Mesothelial cell of epicardium (in vitro differentiated cells): ENCODE data around the gene SAT1. TPM values are rescaled to one million over a fixed set of nuclear protein-coding genes. Genes with fewer than 3 reads are reported as not detected.

ENCODE experiments used
- DNase-seq, 2 experiments: peaks; one replicate each; pipeline ENCODE4 v3.0.0; 2021; ENCODE audit warnings: low spot score in 2 of 2; ENCODE audit not compliant: unreplicated experiment in 2 of 2
- H3K27ac Mint-ChIP-seq: 2 replicates; pipeline ENCODE4 v1.8.0; 2021; ENCODE audit warnings: mixed read lengths
- H3K27me3 Mint-ChIP-seq: 2 replicates; pipeline ENCODE4 v1.8.0; 2021; ENCODE audit warnings: low read depth, mixed read lengths
- H3K36me3 Mint-ChIP-seq: 2 replicates; pipeline ENCODE4 v1.8.0; 2021; ENCODE audit warnings: mixed read lengths
- H3K4me1 Mint-ChIP-seq: 2 replicates; pipeline ENCODE4 v1.8.0; 2021; ENCODE audit warnings: mixed read lengths
- H3K4me3 Mint-ChIP-seq: 2 replicates; pipeline ENCODE4 v1.8.0; 2021; ENCODE audit warnings: mild to moderate bottlenecking, moderate library complexity, mixed read lengths
- H3K9me3 Mint-ChIP-seq: 2 replicates; pipeline ENCODE4 v1.8.0; 2021; ENCODE audit warnings: mixed read lengths
- CTCF ChIP-seq: fragments of 200-600 bp; sonication (generic); IDR thresholded peaks from one replicate; pipeline ENCODE4 v1.5.0; 2021; ENCODE audit warnings: antibody characterized with exemption; ENCODE audit not compliant: unreplicated experiment
- total RNA-seq: library from RNA; stranded (reverse); gene quantifications from 3 replicates; pipeline ENCODE4 v1.2.1, GENCODE V29; 2021

SAT1 gene
- total RNA-seq, 1 donor from 2014 or later: 236 TPM

- Mint-ChIP-seq H3K4me3 (peak overlapping the region; percentile 98), H3K27ac (peak overlapping the region; percentile 92), H3K9me3 (no peaks in the 10 kb centered on the region), H3K36me3 (peaks cover 23% of the 10 kb centered on the region), H3K4me1 (peaks cover 33% of the 10 kb centered on the region), H3K27me3 (no peaks in the 10 kb centered on the region)
- TF ChIP-seq CTCF: no peak
- no peak for DNase-seq
These were observed 518 bp upstream of the SAT1 start for GRCh38 chrX:23782455-23782854.

GRCh38 chrX:23783589-23784469, 856 bp downstream of the SAT1 start:
- H3K36me3 Mint-ChIP-seq: peaks cover 23% of the 10 kb centered on the region
- no peak for TF ChIP-seq CTCF
- peaks cover 36% of the 10 kb centered on the region for H3K4me1 Mint-ChIP-seq
- H3K27ac Mint-ChIP-seq: peak overlapping the region; percentile 92
- no peak for DNase-seq
- H3K4me3 Mint-ChIP-seq: peak overlapping the region; percentile 98
- no peaks in the 10 kb centered on the region for H3K27me3 Mint-ChIP-seq
- H3K9me3 Mint-ChIP-seq: no peaks in the 10 kb centered on the region

GRCh38 chrX:23784470-23785331, 1.7 kb downstream of the SAT1 start:
- H3K4me1 Mint-ChIP-seq: peaks cover 36% of the 10 kb centered on the region
- peaks cover 23% of the 10 kb centered on the region for H3K36me3 Mint-ChIP-seq
- no peaks in the 10 kb centered on the region for H3K9me3 Mint-ChIP-seq
- H3K27me3 Mint-ChIP-seq: no peaks in the 10 kb centered on the region
- peak overlapping the region; percentile 98 for H3K4me3 Mint-ChIP-seq
- TF ChIP-seq CTCF: no peak
- H3K27ac Mint-ChIP-seq: peak overlapping the region; percentile 92
- no peak for DNase-seq

DNA sequence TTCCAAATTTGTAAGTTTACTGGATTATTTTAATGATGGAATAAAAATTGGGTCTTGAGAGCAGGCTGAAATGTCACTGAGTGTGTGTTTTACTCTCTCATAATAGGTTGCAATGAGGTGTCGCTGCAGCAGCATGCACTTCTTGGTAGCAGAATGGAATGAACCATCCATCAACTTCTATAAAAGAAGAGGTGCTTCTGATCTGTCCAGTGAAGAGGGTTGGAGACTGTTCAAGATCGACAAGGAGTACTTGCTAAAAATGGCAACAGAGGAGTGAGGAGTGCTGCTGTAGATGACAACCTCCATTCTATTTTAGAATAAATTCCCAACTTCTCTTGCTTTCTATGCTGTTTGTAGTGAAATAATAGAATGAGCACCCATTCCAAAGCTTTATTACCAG, 2.6 kb downstream of the SAT1 start:
- H3K4me1 Mint-ChIP-seq: peaks cover 36% of the 10 kb centered on the region
- no peaks in the 10 kb centered on the region for H3K9me3 Mint-ChIP-seq
- no peak for DNase-seq
- H3K4me3 Mint-ChIP-seq: peak overlapping the region; percentile 98
- H3K36me3 Mint-ChIP-seq: peaks cover 23% of the 10 kb centered on the region
- no peak for TF ChIP-seq CTCF
- no peaks in the 10 kb centered on the region for H3K27me3 Mint-ChIP-seq
- peak overlapping the region; percentile 47 for H3K27ac Mint-ChIP-seq

GRCh38 chrX:23786268-23786815, 3.4 kb downstream of the SAT1 start:
- H3K27me3 Mint-ChIP-seq: no peaks in the 10 kb centered on the region
- H3K36me3 Mint-ChIP-seq: peaks cover 23% of the 10 kb centered on the region
- no peak overlapping the region for H3K27ac Mint-ChIP-seq
- DNase-seq: no peak
- H3K4me3 Mint-ChIP-seq: no peak overlapping the region
- no peaks in the 10 kb centered on the region for H3K9me3 Mint-ChIP-seq
- TF ChIP-seq CTCF: no peak
- H3K4me1 Mint-ChIP-seq: peaks cover 36% of the 10 kb centered on the region
